Ramos (cell line): Measurements from ENCODE around the gene CMC2.

ENCODE experiments used
- in situ Hi-C: fragments of 300-500 bp; cut with MboI; formaldehyde crosslinking; loops from one replicate; pipeline ENCODE4 v1.14.3; 2022; ENCODE audit warnings: low sequenced_read_pairs; ENCODE audit not compliant: unreplicated experiment

CMC2 gene

GRCh38 chr16:81003610-81004460 is 2.9 kb downstream of the CMC2 start:
- in situ Hi-C loops: no loop called here

- in situ Hi-C loops: no loop called here
Observed at GRCh38 chr16:81003064-81003463, 3.6 kb downstream of the CMC2 start.

GRCh38 chr16:81001330-81001729 is 5.4 kb downstream of the CMC2 start:
- in situ Hi-C loops: no loop called here

GRCh38 chr16:81000873-81001272 is 5.8 kb downstream of the CMC2 start:
- in situ Hi-C loops: no loop called here

GRCh38 chr16:80997964-80998620 is 8.6 kb downstream of the CMC2 start:
- in situ Hi-C loops: no loop called here

- in situ Hi-C loops: no loop called here
Observed at GRCh38 chr16:80997139-80997798, 9.4 kb downstream of the CMC2 start.

GRCh38 chr16:80996688-80997138 is 10.0 kb downstream of the CMC2 start:
- in situ Hi-C loops: no loop called here

GRCh38 chr16:80994451-80994850 is 12.2 kb downstream of the CMC2 start:
- in situ Hi-C loops: no loop called here

- in situ Hi-C loops: no loop called here
Observed at GRCh38 chr16:80993834-80994233, 12.9 kb downstream of the CMC2 start.

GRCh38 chr16:80993307-80993706 is 13.4 kb downstream of the CMC2 start:
- in situ Hi-C loops: no loop called here

- in situ Hi-C loops: no loop called here
Observed at GRCh38 chr16:80992676-80993293, 13.9 kb downstream of the CMC2 start.

- in situ Hi-C loops: no loop called here
Observed at GRCh38 chr16:80991792-80992430, 14.8 kb downstream of the CMC2 start.

- in situ Hi-C loops: no loop called here
Observed at GRCh38 chr16:80990978-80991377, 15.7 kb downstream of the CMC2 start.

- in situ Hi-C loops: no loop called here
Observed at GRCh38 chr16:80990577-80990976, 16.1 kb downstream of the CMC2 start.

- in situ Hi-C loops: no loop called here
Observed at GRCh38 chr16:80989801-80990200, 16.9 kb downstream of the CMC2 start.

GRCh38 chr16:80988756-80989155 is 17.9 kb downstream of the CMC2 start:
- in situ Hi-C loops: no loop called here

- in situ Hi-C loops: no loop called here
Observed at GRCh38 chr16:80986557-80986956, 20.1 kb downstream of the CMC2 start.

- in situ Hi-C loops: no loop called here
Observed at GRCh38 chr16:80985611-80986010, 21.1 kb downstream of the CMC2 start.

- in situ Hi-C loops: no loop called here
Observed at GRCh38 chr16:80984124-80984892, 22.4 kb downstream of the CMC2 start.
